Liver (tissue), 3 donors: ENCODE measurements around the gene ANKRD9.

Source experiments
- ATF3 ChIP-seq: IDR thresholded peaks from 2 replicates; pipeline ENCODE4 v1.6.1; 2016; ENCODE audit warnings: antibody characterized with exemption
- CTCF ChIP-seq: fragments of 150-350 bp; IDR thresholded peaks from 2 replicates; pipeline ENCODE4 v1.5.1; 2017; ENCODE audit warnings: improper control_type of control experiment, low read depth, low read length; ENCODE audit not compliant: missing input control
- JUND ChIP-seq, 2 donors: IDR thresholded peaks; 2 replicates each; pipeline ENCODE4 v1.6.1; 2016; ENCODE audit warnings: antibody characterized with exemption in 2 of 2
- TAF1 ChIP-seq: conservative IDR thresholded peaks from 2 replicates; pipeline ENCODE4 v1.6.1; 2016; ENCODE audit warnings: antibody characterized with exemption, mild to moderate bottlenecking
- YY1 ChIP-seq: IDR thresholded peaks from 2 replicates; pipeline ENCODE4 v1.6.1; 2016; ENCODE audit warnings: antibody characterized with exemption, mild to moderate bottlenecking
- donor health status: healthy.
- donor health status: healthy.

- TF ChIP-seq CTCF (no peak), TAF1 (no peak), ATF3 (no peak), YY1 (no peak), JUND (IDR thresholded peaks at IDR 0.05) (no peak)
These were observed 27.8 kb downstream of the ANKRD9 start for GRCh38 chr14:102481791-102482238.
